NB4 (cell line): ENCODE measurements around the gene LIPM.
A peak's percentile ranks its signal among the peaks of the same experiment; 100 is the strongest.

Experiments
- DNase-seq: peaks from one replicate; pipeline ENCODE4 v3.0.0; 2010; ENCODE audit warnings: low read depth
- H3K4me3 ChIP-seq: one replicate; pipeline ENCODE4 v1.5.1; 2011; ENCODE audit warnings: mild to moderate bottlenecking, low read depth, low read length, moderate library complexity
- MYC ChIP-seq: IDR thresholded peaks from 2 replicates; pipeline ENCODE4 v1.6.1; 2011; ENCODE audit warnings: low read depth, low read length
- POLR2A ChIP-seq: IDR thresholded peaks from 2 replicates; pipeline ENCODE4 v1.6.1; 2011; ENCODE audit warnings: mild to moderate bottlenecking; ENCODE audit not compliant: insufficient read length; ENCODE audit errors: extremely low read depth
- TF ChIP-seq, protein P1 (sequence below): IDR thresholded peaks from one replicate; pipeline ENCODE4 v1.5.1; 2012; ENCODE audit warnings: low read depth, low read length
- TF ChIP-seq, protein P2 (sequence below): IDR thresholded peaks from 2 replicates; pipeline ENCODE4 v1.6.1; 2011; ENCODE audit warnings: low read depth, low read length

Gene LIPM

DNA sequence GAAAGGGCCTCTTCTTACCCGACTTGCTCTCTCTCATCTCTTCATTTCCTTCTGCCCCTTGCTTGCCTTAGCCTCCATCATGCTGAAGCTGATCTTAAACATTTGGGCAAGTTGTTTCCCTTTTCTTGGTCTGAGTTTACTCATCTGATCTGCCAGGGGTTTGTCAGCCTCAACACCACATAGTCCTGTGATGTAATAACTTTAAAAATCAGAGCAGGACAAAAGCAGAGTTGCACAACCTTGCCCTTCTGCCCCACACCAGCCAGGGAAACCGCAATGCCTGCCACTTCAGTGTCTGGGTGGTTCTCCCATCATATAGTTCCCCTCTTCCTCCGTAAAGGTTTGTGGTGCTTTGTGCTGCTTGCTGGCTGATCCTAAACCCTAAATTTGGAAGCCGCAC lies 9.9 kb upstream of the LIPM start:
- H3K4me3 ChIP-seq = no peak overlapping the region
- TF ChIP-seq, protein P1, sequence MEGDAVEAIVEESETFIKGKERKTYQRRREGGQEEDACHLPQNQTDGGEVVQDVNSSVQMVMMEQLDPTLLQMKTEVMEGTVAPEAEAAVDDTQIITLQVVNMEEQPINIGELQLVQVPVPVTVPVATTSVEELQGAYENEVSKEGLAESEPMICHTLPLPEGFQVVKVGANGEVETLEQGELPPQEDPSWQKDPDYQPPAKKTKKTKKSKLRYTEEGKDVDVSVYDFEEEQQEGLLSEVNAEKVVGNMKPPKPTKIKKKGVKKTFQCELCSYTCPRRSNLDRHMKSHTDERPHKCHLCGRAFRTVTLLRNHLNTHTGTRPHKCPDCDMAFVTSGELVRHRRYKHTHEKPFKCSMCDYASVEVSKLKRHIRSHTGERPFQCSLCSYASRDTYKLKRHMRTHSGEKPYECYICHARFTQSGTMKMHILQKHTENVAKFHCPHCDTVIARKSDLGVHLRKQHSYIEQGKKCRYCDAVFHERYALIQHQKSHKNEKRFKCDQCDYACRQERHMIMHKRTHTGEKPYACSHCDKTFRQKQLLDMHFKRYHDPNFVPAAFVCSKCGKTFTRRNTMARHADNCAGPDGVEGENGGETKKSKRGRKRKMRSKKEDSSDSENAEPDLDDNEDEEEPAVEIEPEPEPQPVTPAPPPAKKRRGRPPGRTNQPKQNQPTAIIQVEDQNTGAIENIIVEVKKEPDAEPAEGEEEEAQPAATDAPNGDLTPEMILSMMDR = no peak
- TF ChIP-seq, protein P2, sequence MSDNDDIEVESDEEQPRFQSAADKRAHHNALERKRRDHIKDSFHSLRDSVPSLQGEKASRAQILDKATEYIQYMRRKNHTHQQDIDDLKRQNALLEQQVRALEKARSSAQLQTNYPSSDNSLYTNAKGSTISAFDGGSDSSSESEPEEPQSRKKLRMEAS = no peak
- TF ChIP-seq POLR2A (no peak), MYC (peak; percentile 19; the same call in 1 of the 2 replicates)
- DNase-seq = peak; percentile 95

DNA sequence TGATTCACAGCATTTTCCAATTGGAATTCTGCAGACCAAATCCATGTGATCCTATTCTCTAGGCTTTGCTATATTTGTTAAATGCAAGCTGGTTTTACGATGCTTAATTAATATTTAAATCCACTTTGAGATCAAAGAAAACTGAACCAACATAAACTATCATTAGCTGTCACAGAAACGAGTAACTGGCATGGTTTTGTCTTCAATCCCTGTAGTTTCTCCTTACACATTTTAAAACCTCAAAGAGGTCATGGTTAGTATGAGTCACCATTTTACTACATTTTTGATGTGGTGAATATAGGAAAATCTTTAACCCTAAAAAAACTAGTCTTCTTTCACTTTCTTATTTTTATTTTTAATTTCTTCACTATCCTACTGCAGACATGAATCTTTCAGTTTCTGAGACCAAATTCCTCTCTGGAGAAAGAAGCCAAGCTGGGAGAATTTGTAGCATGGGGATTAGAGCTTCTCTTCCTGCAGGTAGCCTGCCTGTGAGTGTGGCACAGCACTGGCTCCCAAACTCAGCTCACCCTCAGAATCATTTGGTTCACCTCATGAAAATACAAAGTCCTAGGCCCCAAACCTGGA lies 8.7 kb upstream of the LIPM start:
- peak; percentile 57 for DNase-seq

DNA sequence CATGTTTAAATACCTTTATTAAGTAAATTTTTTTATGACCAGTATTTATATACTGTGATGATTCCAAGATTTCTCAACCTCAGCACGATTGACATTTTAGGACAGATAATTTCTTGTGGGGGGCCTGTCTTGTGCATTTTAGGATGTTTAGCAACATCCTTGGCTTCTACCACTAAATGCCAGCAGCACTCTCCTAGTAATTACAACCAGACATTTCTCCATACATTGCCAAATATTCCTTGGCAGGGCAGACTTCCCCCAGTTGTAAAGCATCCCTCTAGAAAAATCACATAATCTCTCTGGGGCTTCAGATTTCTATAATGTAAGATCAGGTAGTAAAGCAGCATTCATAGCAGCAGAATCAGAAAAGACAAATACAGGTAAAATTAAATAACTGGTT lies 7.8 kb upstream of the LIPM start:
- no peak for DNase-seq
- H3K4me3 ChIP-seq = no peak overlapping the region
- no peak for TF ChIP-seq MYC
- TF ChIP-seq POLR2A = no peak
- TF ChIP-seq, protein P2 = no peak
- TF ChIP-seq, protein P1 = no peak

More for the DNA sequence above, 8.7 kb upstream of the LIPM start:
- TF ChIP-seq, protein P1 = no peak
- TF ChIP-seq POLR2A = no peak
- TF ChIP-seq, protein P2 = no peak
- no peak for TF ChIP-seq MYC
- no peak overlapping the region for H3K4me3 ChIP-seq

DNA sequence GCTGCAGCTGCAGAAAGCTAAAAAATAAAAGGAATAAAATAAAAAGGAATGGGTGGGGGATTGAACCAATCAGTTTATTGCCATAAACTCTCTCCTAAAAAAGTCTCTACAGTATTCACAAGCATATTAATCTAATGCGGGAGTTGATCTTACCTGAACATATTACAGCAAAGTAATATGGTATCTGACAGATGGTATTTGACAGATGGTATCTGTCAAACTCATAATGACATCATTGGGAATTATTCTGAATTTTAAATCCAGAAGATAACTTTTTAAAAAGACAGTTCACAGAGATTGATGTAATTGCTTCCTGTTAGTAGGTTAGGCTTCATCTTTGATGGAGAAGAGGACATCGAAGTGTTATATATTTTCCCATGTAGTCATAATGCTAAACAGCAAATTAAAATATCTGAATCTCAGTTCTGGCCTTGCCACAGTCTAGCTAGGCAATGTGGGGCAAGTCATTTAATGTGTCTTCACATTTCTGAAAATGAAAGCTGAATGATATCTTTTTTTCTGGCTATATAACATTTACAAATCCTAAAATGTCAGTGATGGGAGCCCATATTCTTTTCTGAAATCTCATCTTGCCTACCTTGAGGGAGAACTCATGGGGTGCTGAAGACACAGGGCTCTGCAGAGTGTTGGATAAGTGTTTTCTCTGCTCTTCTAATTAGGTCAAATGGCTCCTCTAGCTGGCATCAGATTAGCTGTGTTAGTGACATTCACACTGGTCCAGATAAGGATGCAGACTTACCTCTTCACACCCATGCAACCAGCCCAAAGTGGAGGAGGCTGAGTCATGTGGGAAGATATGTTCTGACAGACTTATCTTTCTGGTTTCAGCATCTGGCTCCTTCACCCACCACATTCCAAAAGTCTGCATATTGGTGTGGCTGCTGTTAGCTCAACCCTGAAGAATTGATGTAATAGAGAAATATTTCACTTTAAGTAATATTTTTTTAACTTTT lies 2.1 kb upstream of the LIPM start:
- no peak overlapping the region for H3K4me3 ChIP-seq
- DNase-seq = no peak
- TF ChIP-seq, protein P1 = no peak
- TF ChIP-seq POLR2A = no peak

DNA sequence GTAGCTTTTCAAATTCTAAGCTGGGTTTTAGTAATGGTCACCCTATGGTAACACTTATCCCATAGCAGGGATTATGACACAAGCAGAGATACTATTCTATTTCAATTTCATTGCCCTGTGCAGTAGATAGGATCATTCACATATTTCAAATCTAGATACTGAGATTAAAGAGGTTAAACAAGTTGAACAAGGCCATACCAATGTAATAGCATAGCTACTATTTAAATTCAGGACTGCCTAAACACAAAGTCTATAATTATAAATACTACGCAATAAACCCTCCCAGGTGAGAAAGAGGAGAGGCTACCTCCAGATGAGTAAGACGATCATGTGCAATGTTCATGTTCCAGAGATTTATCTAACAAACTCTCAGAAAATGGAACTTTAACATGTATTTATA lies 1.1 kb downstream of the LIPM start:
- no peak for DNase-seq
- TF ChIP-seq POLR2A (no peak), MYC (no peak)
- TF ChIP-seq, protein P2 = no peak
- TF ChIP-seq, protein P1 = no peak
- H3K4me3 ChIP-seq = no peak overlapping the region
